Activated naive CD8-positive, alpha-beta T cell treated with anti-CD3 and anti-CD28 coated beads, Interleukin-2, amount 50 U/mL, for 24 hours (primary cell): Measurements from ENCODE around the gene CTSZ.
"Not testable (repeated sequence)": the region's sequence is repeated elsewhere in the genome, so short reads cannot be mapped to it uniquely, and the experiment has no call there.

Experiments
- ATAC-seq: fragments of 150-1000 bp; cut with Tn5 transposase; one replicate; pipeline ENCODE4 v1.10.0; 2021
- DNase-seq: peaks from one replicate; pipeline ENCODE4 v3.0.0; 2021
- H3K27ac Mint-ChIP-seq: one replicate; pipeline ENCODE4 v1.8.0; 2021; ENCODE audit warnings: mild to moderate bottlenecking, mixed read lengths
- H3K27me3 Mint-ChIP-seq: one replicate; pipeline ENCODE4 v1.8.0; 2021; ENCODE audit warnings: mixed read lengths
- H3K36me3 Mint-ChIP-seq: one replicate; pipeline ENCODE4 v1.8.0; 2021; ENCODE audit warnings: low read depth, mixed read lengths
- H3K4me1 Mint-ChIP-seq: one replicate; pipeline ENCODE4 v1.8.0; 2021; ENCODE audit warnings: mixed read lengths
- H3K4me3 Mint-ChIP-seq: one replicate; pipeline ENCODE4 v1.8.0; 2021; ENCODE audit warnings: mild to moderate bottlenecking, moderate library complexity, mixed read lengths
- H3K9me3 Mint-ChIP-seq: one replicate; pipeline ENCODE4 v1.8.0; 2021; ENCODE audit warnings: mixed read lengths

CTSZ gene

DNA sequence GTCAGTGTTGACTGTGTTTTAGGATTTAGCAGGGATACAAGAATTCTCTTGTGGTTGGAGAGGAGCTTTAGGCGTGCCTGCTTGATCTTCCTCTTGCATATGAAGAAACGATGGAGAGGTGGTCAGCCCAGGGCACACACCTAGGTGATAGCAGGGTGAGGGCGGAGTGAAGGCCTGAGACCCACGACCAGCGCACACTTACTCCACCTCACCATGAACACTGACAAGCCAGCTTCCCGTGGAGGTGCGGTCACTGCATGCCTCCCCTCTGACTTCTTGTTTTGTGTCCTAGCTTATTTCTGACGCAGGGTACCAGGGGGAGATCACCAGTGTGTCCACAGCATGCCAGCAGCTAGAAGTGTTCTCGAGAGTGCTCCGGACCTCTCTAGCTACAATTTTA, 17.9 kb downstream of the CTSZ start:
- Mint-ChIP-seq H3K27me3 (no peaks in the 10 kb centered on the region), H3K4me1 (peaks cover 15% of the 10 kb centered on the region), H3K9me3 (no peaks in the 10 kb centered on the region), H3K27ac (no peak overlapping the region), H3K36me3 (peaks cover 66% of the 10 kb centered on the region), H3K4me3 (no peak overlapping the region)
- DNase-seq (no peak), ATAC-seq (no peak)

DNA sequence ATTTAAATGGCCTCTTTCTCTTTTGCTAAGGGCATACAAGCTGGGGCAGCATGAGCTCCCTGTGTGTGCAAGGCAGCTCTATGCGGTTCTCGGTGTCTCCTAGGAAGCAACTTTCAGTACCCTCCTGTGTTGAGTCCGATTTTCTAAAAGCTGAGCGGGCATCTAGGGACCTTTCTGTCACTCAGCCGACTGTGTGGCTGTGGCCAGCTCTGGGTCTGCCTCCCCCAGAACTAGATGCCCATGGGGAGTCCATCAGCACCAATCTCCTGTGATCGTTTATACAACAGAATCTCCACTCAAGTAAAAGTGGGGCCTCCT, 18.5 kb downstream of the CTSZ start:
- H3K4me3 Mint-ChIP-seq = no peak overlapping the region
- H3K36me3 Mint-ChIP-seq = peaks cover 68% of the 10 kb centered on the region
- DNase-seq (no peak), ATAC-seq (no peak)
- H3K27me3 Mint-ChIP-seq = no peaks in the 10 kb centered on the region
- peak overlapping the region; percentile 13 for H3K27ac Mint-ChIP-seq
- H3K9me3 Mint-ChIP-seq = no peaks in the 10 kb centered on the region
- peaks cover 21% of the 10 kb centered on the region for H3K4me1 Mint-ChIP-seq

DNA sequence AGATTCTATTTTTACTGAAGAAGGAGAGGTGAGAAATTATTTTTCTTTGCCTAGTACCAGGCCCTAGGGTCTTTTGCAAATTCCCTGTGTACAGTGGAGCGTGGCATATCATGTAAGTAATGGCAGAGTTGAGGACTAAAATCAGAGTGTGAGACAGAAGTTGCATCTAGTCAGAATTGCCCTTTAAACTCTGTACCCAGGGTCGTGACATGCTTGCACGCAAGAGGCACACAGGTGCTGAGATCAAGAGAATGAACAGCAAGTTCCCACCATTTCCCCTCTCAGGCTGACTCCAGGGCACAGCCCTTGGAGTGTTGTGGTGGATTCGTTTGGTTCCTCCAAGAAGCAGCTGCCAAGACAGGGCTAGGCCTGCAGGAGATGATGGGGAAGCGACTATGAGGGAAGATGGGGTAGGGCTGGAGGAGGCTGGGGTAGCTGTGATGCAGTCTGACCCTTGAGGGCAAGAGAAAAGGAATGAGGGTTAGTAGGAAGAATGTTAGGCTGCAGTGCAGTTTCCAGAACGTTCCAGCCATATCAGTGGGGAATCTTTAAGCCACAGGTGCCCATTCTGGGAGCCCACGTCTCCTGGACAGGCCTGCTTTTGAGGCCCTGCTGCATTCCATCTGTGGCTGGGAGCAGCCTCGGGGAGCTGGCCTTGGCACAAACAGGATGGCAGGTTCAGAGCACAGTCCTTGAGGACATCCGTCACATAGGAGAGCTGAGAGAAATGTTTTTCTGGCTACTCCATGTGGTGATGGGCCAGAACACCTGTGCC, 19.1 kb downstream of the CTSZ start:
- ATAC-seq = no peak
- DNase-seq = no peak
- peaks cover 66% of the 10 kb centered on the region for H3K36me3 Mint-ChIP-seq
- H3K27me3 Mint-ChIP-seq = no peaks in the 10 kb centered on the region
- peaks cover 25% of the 10 kb centered on the region for H3K4me1 Mint-ChIP-seq
- H3K27ac Mint-ChIP-seq = no peak overlapping the region
- no peak overlapping the region for H3K4me3 Mint-ChIP-seq
- H3K9me3 Mint-ChIP-seq = no peaks in the 10 kb centered on the region

GRCh38 chr20:58986968-58987517, 20.0 kb downstream of the CTSZ start:
- ATAC-seq = no peak
- DNase-seq = no peak
- H3K27ac Mint-ChIP-seq = no peak overlapping the region

GRCh38 chr20:58986286-58986967, 20.6 kb downstream of the CTSZ start:
- Mint-ChIP-seq H3K27me3 (no peaks in the 10 kb centered on the region), H3K36me3 (peaks cover 59% of the 10 kb centered on the region), H3K4me1 (peaks cover 37% of the 10 kb centered on the region), H3K27ac (no peak overlapping the region), H3K9me3 (no peaks in the 10 kb centered on the region), H3K4me3 (no peak overlapping the region)
- ATAC-seq (no peak), DNase-seq (no peak)

More at GRCh38 chr20:58986968-58987517, 20.0 kb downstream of the CTSZ start:
- Mint-ChIP-seq H3K4me3 (no peak overlapping the region), H3K36me3 (peaks cover 65% of the 10 kb centered on the region), H3K9me3 (no peaks in the 10 kb centered on the region), H3K4me1 (peaks cover 33% of the 10 kb centered on the region), H3K27me3 (no peaks in the 10 kb centered on the region)

DNA sequence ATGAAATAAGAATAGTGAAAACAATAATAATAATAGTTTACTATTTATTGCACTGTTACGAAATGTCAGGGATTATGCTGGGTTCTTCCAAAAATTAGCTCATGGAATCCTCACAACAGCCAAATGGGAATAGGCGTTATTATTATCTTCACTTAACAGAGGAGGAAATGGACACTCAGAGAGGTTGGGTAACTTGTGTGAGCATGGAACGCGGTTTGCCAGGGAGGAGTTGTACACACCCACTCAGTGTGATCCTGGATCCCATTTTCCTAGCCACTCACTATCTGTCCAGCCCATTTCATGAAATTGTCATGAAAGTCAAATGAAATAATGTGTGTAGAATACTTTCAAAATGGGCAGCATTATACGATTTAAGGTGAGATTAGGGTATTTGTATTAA, 21.4 kb downstream of the CTSZ start:
- peaks cover 37% of the 10 kb centered on the region for H3K4me1 Mint-ChIP-seq
- no peak overlapping the region for H3K4me3 Mint-ChIP-seq
- DNase-seq (no peak), ATAC-seq (no peak)
- H3K27me3 Mint-ChIP-seq = no peaks in the 10 kb centered on the region
- no peaks in the 10 kb centered on the region for H3K9me3 Mint-ChIP-seq
- H3K27ac Mint-ChIP-seq = peak overlapping the region; percentile 42
- peaks cover 54% of the 10 kb centered on the region for H3K36me3 Mint-ChIP-seq

DNA sequence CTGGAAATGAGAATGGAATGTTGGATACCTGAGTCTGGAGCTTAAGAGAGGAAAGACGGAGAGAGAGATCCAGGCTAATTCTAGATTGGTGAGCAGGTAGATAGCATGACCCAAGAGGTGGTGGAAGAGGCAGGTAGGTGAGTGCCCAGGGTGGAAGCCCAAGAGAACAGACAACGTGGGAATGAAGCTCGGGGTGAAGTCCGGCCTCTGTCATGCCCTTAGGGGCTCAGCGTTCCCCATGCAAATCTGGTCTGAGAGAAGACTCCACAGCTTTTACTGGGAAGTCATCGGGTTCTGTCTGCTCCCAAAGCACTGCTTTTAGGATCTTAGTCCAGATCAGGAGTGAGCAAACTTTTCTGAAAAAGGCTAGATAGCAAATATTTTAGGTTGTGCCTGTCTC, 22.4 kb downstream of the CTSZ start:
- DNase-seq (no peak), ATAC-seq (no peak)
- Mint-ChIP-seq H3K27ac (peak overlapping the region; percentile 24), H3K4me3 (no peak overlapping the region), H3K9me3 (no peaks in the 10 kb centered on the region), H3K27me3 (no peaks in the 10 kb centered on the region), H3K36me3 (peaks cover 49% of the 10 kb centered on the region), H3K4me1 (peaks cover 37% of the 10 kb centered on the region)

DNA sequence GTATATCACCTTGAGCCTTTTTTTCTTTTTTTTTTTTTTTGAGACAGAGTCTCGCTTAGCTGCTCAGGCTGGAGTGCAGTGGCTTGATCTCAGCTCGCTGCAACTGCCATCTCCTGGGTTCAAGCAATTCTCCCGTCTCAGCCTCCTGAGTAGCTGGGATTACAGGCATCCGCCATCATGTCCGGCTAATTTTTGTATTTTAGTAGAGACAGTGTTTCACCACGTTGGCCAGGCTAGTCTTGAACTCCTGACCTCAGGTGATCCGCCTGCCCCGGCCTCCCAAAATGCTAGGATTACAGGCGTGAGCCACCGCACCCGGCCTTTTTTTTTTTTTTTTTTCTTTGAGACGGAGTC, 24.0 kb downstream of the CTSZ start:
- not testable (repeated sequence) for H3K9me3 Mint-ChIP-seq, DNase-seq, H3K27ac Mint-ChIP-seq, H3K27me3 Mint-ChIP-seq, ATAC-seq
- H3K4me3 Mint-ChIP-seq = peak overlapping the region; percentile 90
- H3K4me1 Mint-ChIP-seq = peaks cover 37% of the 10 kb centered on the region
- peaks cover 36% of the 10 kb centered on the region for H3K36me3 Mint-ChIP-seq

DNA sequence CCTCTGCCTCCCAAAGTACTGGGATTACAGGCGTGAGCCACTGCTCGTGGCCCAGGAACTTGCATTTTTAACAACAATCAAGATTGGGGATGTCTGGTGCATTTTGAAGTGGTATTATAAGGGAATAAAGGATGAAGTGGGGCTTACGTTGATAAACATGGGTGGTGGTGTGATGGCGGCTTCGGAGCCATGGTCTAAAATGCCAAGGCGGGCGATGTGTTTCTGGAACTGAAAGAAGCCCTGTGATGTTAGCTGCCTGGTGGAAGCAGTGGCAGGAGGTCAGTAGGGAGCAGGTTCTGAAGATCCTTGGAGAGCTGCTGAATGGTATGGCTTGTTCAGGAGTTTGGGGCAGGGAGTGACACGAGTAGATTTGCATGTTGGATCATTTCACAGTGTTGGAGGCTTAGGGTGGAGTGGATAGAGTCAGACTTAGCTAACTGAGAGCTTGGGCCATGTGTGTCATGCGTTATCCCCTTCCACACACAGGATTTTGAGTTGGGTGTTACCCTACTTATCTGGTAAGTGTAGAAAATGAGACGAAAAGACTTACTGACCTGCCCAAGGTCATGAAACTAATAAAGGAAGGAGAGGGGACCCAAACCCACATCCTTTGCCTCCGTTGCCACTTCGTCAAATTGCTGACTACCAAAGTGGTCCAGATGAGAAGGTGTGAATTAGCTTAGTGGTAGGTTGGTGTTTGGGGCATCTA, 24.5 kb downstream of the CTSZ start:
- peak overlapping the region; percentile 90 for H3K4me3 Mint-ChIP-seq
- no peaks in the 10 kb centered on the region for H3K27me3 Mint-ChIP-seq
- no peaks in the 10 kb centered on the region for H3K9me3 Mint-ChIP-seq
- ATAC-seq = no peak
- H3K27ac Mint-ChIP-seq = peak overlapping the region; percentile 78
- peaks cover 37% of the 10 kb centered on the region for H3K4me1 Mint-ChIP-seq
- peaks cover 31% of the 10 kb centered on the region for H3K36me3 Mint-ChIP-seq
- no peak for DNase-seq

- peak overlapping the region; percentile 90 for H3K4me3 Mint-ChIP-seq
- peak; percentile 18 for ATAC-seq
- no peaks in the 10 kb centered on the region for H3K27me3 Mint-ChIP-seq
- peaks cover under 1% of the 10 kb centered on the region for H3K9me3 Mint-ChIP-seq
- peaks cover 36% of the 10 kb centered on the region for H3K4me1 Mint-ChIP-seq
- peaks cover 25% of the 10 kb centered on the region for H3K36me3 Mint-ChIP-seq
- peak; percentile 12 for DNase-seq
- H3K27ac Mint-ChIP-seq = peak overlapping the region; percentile 92
Measured at GRCh38 chr20:58981628-58982364, 25.3 kb downstream of the CTSZ start.

DNA sequence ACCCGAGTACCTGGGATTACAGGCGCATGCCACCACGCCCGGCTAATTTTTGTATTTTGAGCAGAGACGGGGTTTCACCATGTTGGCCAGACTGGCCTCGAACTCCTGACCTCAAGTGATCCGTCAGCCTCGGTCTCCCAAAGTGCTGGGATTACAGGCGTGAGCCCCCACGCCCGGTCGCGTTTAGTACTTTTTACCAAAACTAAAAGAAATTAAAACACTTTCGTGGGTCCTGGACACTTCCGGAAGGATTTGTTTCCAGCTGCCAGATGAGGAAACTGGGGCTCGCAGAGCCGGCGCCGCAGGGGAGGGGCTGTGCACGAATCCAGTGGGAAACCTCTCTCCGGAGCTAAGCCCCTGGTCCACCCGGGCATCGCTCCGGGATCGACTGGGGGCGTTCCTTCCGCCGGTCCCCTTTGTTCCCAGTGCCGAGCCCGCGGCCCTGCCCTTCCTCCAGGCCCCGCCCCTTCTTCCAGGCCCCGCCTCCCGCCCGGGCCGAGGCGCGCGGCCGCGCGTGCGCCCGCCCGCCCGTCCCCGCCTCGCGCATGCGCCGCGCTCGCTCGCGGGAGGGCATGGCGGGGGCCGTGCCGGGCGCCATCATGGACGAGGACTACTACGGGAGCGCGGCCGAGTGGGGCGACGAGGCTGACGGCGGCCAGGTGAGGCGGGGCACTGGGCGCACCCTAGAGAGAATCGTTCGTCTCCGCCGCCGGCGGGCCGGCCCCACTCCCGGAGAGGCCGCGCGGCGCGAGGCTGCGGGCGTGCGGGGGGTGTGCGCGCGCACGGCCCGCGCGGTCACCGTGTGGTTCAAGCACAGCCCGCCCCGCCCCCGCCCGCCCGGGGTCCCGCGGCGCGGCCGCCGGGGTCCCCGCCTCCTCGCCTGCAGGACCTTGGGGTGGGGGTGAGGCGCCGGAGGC, 26.1 kb downstream of the CTSZ start, which contains the start of gene NELFCD:
Gene NELFCD, plus strand, starts transcription at position 546 of the 917 bp plus-strand sequence. Its CDS starts 54 bp downstream, at position 600.
- DNase-seq (peak; percentile 95), ATAC-seq (peak; percentile 83)
- Mint-ChIP-seq H3K9me3 (peaks cover 6% of the 10 kb centered on the region), H3K4me3 (peak within 1 kb of the TSS; percentile 90), H3K27ac (peak within 1 kb of the TSS; percentile 92), H3K4me1 (peaks cover 32% of the 10 kb centered on the region), H3K27me3 (no peaks in the 10 kb centered on the region), H3K36me3 (peaks cover 19% of the 10 kb centered on the region)

- H3K36me3 Mint-ChIP-seq = peaks cover 10% of the 10 kb centered on the region
- H3K4me1 Mint-ChIP-seq = peaks cover 18% of the 10 kb centered on the region
- peaks cover 15% of the 10 kb centered on the region for H3K9me3 Mint-ChIP-seq
- no peaks in the 10 kb centered on the region for H3K27me3 Mint-ChIP-seq
- no peak overlapping the region for H3K4me3 Mint-ChIP-seq
- no peak for DNase-seq
- no peak overlapping the region for H3K27ac Mint-ChIP-seq
- no peak for ATAC-seq
Measured at GRCh38 chr20:58978351-58979190, 28.5 kb downstream of the CTSZ start.
